Mucosa of descending colon (tissue), 3 donors: Measurements from ENCODE around the gene LRBA. TPM values are rescaled to one million over a fixed set of nuclear protein-coding genes. Genes with fewer than 3 reads are reported as not detected.

Source experiments
- ATAC-seq: fragments of 200-7000 bp; cut with Tn5 transposase; one replicate; pipeline ENCODE4 v1.9.1; 2020; ENCODE audit warnings: mild to moderate bottlenecking, moderate library complexity
- DNase-seq, 3 donors: peaks; one replicate each; pipeline ENCODE4 v3.0.0-alpha.2; 2020
- H3K36me3 ChIP-seq: fragments of 200-600 bp; one replicate; pipeline ENCODE4 v1.8.0; 2021; ENCODE audit warnings: low read depth, mild to moderate bottlenecking
- H3K4me1 ChIP-seq: fragments of 200-600 bp; one replicate; pipeline ENCODE4 v1.8.0; 2021; ENCODE audit warnings: low read depth, mild to moderate bottlenecking
- H3K4me3 ChIP-seq: fragments of 200-600 bp; one replicate; pipeline ENCODE4 v1.8.0; 2021; ENCODE audit warnings: mild to moderate bottlenecking
- H3K9me3 ChIP-seq: fragments of 200-600 bp; one replicate; pipeline ENCODE4 v1.8.0; 2021; ENCODE audit warnings: mild to moderate bottlenecking
- intact Hi-C, 2 donors: fragments of 100-400 bp; cut with DNase I in 1 of 2; cut with micrococcal nuclease in 1 of 2; formaldehyde crosslinking; loops; one replicate each; pipeline versions ENCODE4 v1.11.0 to v1.11.1; 2022; cut with DNase I, micrococcal nuclease
- total RNA-seq, 3 donors: library from RNA; stranded (reverse); fragmentation: NEBNext Ultra II Directional in 2 of 3; extraction: Animal tissue kit (Norgen Biotek cat#: 25700) in 2 of 3; gene quantifications; one replicate each; pipeline versions ENCODE4 v1.2.1 to v1.2.4, GENCODE V29; 2021 to 2023
- TF ChIP-seq, protein P1 (sequence below): fragments of 200-600 bp; IDR thresholded peaks from one replicate; pipeline ENCODE4 v1.8.0; 2022; ENCODE audit warnings: antibody characterized with exemption, mild to moderate bottlenecking
- donor health status: DM: no; HTN: no; CAD: no; lungs with moderate emphysema.
- donor health status: DM: no; HTN: no; CAD: no.
- donor health status: DM: no; HTN: yes; CAD: no.

The LRBA gene
- total RNA-seq, 3 donors from 2014 or later: 69.8 to 98.4 (median 76.2) TPM

- TF ChIP-seq, protein P1, sequence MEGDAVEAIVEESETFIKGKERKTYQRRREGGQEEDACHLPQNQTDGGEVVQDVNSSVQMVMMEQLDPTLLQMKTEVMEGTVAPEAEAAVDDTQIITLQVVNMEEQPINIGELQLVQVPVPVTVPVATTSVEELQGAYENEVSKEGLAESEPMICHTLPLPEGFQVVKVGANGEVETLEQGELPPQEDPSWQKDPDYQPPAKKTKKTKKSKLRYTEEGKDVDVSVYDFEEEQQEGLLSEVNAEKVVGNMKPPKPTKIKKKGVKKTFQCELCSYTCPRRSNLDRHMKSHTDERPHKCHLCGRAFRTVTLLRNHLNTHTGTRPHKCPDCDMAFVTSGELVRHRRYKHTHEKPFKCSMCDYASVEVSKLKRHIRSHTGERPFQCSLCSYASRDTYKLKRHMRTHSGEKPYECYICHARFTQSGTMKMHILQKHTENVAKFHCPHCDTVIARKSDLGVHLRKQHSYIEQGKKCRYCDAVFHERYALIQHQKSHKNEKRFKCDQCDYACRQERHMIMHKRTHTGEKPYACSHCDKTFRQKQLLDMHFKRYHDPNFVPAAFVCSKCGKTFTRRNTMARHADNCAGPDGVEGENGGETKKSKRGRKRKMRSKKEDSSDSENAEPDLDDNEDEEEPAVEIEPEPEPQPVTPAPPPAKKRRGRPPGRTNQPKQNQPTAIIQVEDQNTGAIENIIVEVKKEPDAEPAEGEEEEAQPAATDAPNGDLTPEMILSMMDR: no peak
- intact Hi-C loops: no loop called here
- no peak for ATAC-seq
- no peak for DNase-seq
- Histone ChIP-seq H3K4me3 (no peak overlapping the region), H3K9me3 (no peaks in the 10 kb centered on the region), H3K4me1 (no peaks in the 10 kb centered on the region), H3K36me3 (no peaks in the 10 kb centered on the region)
These were observed 209.7 kb downstream of the LRBA start for GRCh38 chr4:150805183-150806025.

DNA sequence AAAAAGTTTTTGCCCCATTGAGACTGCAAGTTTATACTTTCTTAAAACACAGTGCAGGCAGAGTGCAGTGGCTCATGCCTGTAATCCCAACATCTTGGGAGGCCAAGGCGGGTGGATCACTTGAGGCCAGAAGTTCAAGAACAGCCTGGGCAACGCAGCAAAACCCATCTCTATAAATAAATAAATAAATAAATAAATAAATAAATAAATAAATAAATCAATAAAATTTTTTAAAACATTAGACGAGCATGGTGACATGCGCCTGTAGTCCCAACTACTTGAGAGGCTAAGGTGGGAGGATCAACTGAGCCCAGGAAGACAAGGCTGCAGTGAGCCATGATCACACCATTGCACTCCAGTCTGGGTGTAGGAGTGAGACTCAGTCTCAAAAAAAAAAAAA is 213.3 kb downstream of the LRBA start:
- H3K36me3 ChIP-seq: no peaks in the 10 kb centered on the region
- no peaks in the 10 kb centered on the region for H3K4me1 ChIP-seq
- no peak overlapping the region for H3K4me3 ChIP-seq
- TF ChIP-seq, protein P1: no peak
- intact Hi-C loops: no loop called here
- ATAC-seq (no peak), DNase-seq (no peak)
- no peaks in the 10 kb centered on the region for H3K9me3 ChIP-seq

GRCh38 chr4:150799207-150799606 is 215.9 kb downstream of the LRBA start:
- Histone ChIP-seq H3K4me3 (no peak overlapping the region), H3K36me3 (no peaks in the 10 kb centered on the region), H3K9me3 (no peaks in the 10 kb centered on the region), H3K4me1 (no peaks in the 10 kb centered on the region)
- no peak for DNase-seq
- TF ChIP-seq, protein P1: no peak
- intact Hi-C loops: no loop called here
- ATAC-seq: no peak

DNA sequence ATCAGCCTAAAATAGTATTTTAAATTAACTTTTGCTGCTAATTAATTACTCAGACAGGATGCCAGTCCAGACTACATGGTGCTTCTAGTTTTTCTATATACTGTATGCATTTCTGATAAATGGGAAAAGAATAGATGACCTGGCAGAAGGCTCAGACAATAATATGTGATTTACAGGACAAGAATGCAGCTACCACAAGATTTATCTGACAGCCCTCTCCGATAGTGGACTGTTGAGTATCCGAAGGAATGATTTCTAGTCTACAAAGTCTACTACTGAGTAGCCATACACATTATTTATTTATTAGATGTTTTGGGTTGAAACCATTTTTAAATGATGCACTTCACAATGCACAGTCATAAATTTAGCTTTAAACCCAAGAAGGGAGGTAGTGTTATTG is 220.4 kb downstream of the LRBA start:
- no peak overlapping the region for H3K4me3 ChIP-seq
- intact Hi-C loops: no loop called here
- DNase-seq (no peak), ATAC-seq (no peak)
- H3K4me1 ChIP-seq: no peaks in the 10 kb centered on the region
- no peaks in the 10 kb centered on the region for H3K9me3 ChIP-seq
- H3K36me3 ChIP-seq: no peaks in the 10 kb centered on the region
- TF ChIP-seq, protein P1: no peak

DNA sequence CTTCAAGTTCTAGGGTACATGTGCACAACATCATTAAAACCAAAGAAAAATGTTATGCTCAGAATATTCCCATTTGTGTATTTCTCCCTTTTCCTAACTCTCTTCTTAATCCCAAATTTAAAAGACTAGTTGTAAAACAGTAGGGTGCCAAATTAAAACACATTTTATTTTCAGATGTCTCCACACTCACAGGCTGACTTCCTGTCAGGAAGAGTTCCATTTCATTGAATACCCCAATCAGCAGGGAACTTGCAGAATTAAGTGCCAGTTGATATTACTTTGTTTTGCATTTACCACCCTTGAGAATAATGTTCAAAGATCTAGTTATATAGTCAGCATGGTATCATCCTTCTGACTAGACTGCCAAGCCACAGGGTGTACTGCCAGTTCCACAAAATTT is 225.2 kb downstream of the LRBA start:
- no peak for DNase-seq
- Histone ChIP-seq H3K4me3 (no peak overlapping the region), H3K9me3 (no peaks in the 10 kb centered on the region), H3K36me3 (no peaks in the 10 kb centered on the region), H3K4me1 (no peaks in the 10 kb centered on the region)
- TF ChIP-seq, protein P1: no peak
- no peak for ATAC-seq
- intact Hi-C loops: no loop called here
